Measurements from ENCODE around the gene PPP1R8.

DNA sequence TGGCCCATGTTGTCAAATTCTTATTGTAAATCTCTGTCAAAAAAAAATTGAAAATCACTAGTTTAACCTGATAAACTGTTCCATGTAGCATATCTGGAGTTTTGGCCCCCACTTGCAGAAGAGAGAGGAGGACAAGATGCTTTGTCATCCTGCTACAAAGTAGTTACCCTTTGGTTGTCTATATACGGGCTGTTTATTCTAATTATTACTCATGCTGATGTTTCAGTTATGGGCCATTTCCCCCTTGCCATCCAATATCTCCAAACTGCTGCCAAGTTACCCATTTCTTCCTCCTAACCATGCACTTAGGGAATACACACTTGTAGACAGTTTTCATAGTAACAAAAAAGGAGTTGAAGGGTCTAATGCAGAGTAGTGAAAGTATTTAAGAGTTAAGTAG is 35.0 kb upstream of the PPP1R8 start:
- TF ChIP-seq, protein P1, sequence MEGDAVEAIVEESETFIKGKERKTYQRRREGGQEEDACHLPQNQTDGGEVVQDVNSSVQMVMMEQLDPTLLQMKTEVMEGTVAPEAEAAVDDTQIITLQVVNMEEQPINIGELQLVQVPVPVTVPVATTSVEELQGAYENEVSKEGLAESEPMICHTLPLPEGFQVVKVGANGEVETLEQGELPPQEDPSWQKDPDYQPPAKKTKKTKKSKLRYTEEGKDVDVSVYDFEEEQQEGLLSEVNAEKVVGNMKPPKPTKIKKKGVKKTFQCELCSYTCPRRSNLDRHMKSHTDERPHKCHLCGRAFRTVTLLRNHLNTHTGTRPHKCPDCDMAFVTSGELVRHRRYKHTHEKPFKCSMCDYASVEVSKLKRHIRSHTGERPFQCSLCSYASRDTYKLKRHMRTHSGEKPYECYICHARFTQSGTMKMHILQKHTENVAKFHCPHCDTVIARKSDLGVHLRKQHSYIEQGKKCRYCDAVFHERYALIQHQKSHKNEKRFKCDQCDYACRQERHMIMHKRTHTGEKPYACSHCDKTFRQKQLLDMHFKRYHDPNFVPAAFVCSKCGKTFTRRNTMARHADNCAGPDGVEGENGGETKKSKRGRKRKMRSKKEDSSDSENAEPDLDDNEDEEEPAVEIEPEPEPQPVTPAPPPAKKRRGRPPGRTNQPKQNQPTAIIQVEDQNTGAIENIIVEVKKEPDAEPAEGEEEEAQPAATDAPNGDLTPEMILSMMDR (IDR thresholded peaks at IDR 0.05) = no peak
- no peak for TF ChIP-seq POLR2A (IDR thresholded peaks at IDR 0.05)

All from adrenal gland (tissue), 5 donors.